ENCODE data around the gene WDR17.

The WDR17 gene

DNA sequence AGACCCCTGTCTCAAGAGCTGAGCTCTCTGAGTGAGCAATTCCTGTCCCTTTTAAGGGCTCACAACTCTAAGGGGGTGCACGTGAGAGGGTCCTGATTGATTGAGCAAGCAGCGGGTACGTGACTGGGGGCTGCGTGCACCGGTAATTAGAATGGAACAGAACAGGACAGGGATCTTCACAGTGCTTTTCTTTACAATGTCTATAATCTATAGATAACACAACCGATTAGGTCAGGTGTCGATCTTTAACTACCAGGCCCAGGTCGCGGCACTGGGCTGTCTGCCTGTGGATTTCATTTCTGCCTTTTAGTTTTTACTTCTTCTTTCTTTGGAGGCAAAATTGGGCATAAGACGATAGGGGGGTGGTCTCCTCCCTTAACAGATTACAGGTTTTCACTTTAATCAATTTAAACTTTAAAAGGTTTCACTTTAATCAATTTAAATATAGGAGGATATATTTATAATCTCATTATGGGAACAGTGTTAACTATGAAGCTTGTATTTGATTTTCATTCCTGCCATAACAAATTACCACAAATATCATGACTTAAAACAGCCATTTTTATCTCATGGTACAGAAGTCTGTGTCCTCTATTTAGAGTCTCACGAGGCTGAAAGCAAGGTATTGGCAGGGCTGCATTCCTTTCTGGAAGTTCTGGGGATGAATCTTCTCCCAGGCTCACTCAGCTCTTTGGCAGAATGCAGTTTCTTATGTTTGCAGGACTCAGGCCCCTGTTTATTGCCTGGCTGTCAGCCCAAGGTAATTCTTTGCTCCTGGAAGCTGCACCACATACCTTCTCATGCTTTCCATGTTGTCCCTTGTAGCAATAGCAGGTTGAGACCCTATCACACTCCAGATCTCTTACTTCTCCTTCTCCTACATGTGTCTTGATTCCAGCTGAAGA, 124.5 kb downstream of the WDR17 start:
- Histone ChIP-seq H3K27me3 (ENCODE audit: insufficient read depth, insufficient read length) (no peaks in the 10 kb centered on the region), H3K4me1 (ENCODE audit: insufficient read depth, insufficient read length) (no peaks in the 10 kb centered on the region), H3K9ac (ENCODE audit: insufficient read length, low read depth) (no peak overlapping the region), H3K36me3 (ENCODE audit: insufficient read depth, insufficient read length, low read length) (no peaks in the 10 kb centered on the region), H3K4me3 (ENCODE audit: insufficient read length, low read depth) (no peak overlapping the region), H3K9me3 (ENCODE audit: insufficient read depth, low read length) (no peaks in the 10 kb centered on the region)
- no peak for TF ChIP-seq YY1 (IDR thresholded peaks at IDR 0.05; ENCODE audit: insufficient read depth, insufficient read length)
- no peak for TF ChIP-seq ZNF274 (IDR thresholded peaks at IDR 0.05; ENCODE audit: low read depth, low read length)
- no peak for TF ChIP-seq SUZ12 (IDR thresholded peaks at IDR 0.05; ENCODE audit: extremely low read depth, insufficient read depth, insufficient read length)
- no peak for DNase-seq (ENCODE audit: low read depth, low spot score)

DNA sequence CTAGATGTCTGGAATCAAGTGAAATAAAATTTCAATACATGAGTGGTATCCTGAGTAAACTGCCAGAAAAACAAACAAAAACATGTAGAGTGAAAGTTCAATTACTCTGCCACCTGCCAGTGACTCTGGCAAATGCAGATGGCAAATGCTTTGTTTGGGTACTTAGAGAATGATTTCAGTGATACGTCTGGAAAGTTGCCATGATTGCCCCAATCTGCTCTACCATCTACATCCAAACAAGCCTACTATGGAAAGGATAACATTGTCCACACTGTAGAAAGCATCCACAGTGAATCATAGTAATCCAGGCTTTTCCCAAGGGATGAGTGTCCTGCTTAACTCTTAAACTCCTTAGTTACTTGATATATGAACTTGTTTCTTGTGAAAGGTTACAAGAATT, 126.3 kb downstream of the WDR17 start:
- no peak overlapping the region for H3K4me3 ChIP-seq (ENCODE audit: insufficient read length, low read depth)
- no peak for TF ChIP-seq ZNF274 (IDR thresholded peaks at IDR 0.05; ENCODE audit: low read depth, low read length)
- TF ChIP-seq SUZ12 (IDR thresholded peaks at IDR 0.05; ENCODE audit: extremely low read depth, insufficient read depth, insufficient read length): no peak
- TF ChIP-seq YY1 (IDR thresholded peaks at IDR 0.05; ENCODE audit: insufficient read depth, insufficient read length): no peak
- DNase-seq (ENCODE audit: low read depth, low spot score): no peak
- H3K36me3 ChIP-seq (ENCODE audit: insufficient read depth, insufficient read length, low read length): no peaks in the 10 kb centered on the region
- H3K9me3 ChIP-seq (ENCODE audit: insufficient read depth, low read length): no peaks in the 10 kb centered on the region
- H3K9ac ChIP-seq (ENCODE audit: insufficient read length, low read depth): no peak overlapping the region
- no peaks in the 10 kb centered on the region for H3K4me1 ChIP-seq (ENCODE audit: insufficient read depth, insufficient read length)
- no peaks in the 10 kb centered on the region for H3K27me3 ChIP-seq (ENCODE audit: insufficient read depth, insufficient read length)

DNA sequence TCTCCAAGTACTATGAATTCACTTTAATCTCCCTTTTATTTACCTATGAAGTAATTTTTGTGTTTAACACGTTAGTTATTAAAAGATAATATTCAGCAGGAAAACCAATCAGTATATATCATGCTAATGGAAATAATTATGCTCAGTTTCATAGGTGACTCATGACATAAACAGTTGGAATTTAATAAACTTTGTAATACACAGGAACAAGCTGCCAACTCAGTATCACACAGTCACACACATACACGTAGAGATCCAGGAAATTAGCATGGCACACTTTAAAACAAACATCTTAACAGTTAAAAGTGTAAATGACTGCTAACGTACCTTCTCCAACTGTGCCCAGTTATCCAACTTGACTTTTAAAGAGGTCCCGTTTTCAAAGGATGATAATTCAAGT, 127.5 kb downstream of the WDR17 start:
- Histone ChIP-seq H3K9me3 (ENCODE audit: insufficient read depth, low read length) (no peaks in the 10 kb centered on the region), H3K27me3 (ENCODE audit: insufficient read depth, insufficient read length) (no peaks in the 10 kb centered on the region), H3K9ac (ENCODE audit: insufficient read length, low read depth) (no peak overlapping the region), H3K4me1 (ENCODE audit: insufficient read depth, insufficient read length) (no peaks in the 10 kb centered on the region), H3K4me3 (ENCODE audit: insufficient read length, low read depth) (no peak overlapping the region), H3K36me3 (ENCODE audit: insufficient read depth, insufficient read length, low read length) (no peaks in the 10 kb centered on the region)
- DNase-seq (ENCODE audit: low read depth, low spot score): no peak
- TF ChIP-seq SUZ12 (IDR thresholded peaks at IDR 0.05; ENCODE audit: extremely low read depth, insufficient read depth, insufficient read length): no peak
- TF ChIP-seq YY1 (IDR thresholded peaks at IDR 0.05; ENCODE audit: insufficient read depth, insufficient read length): no peak
- TF ChIP-seq ZNF274 (IDR thresholded peaks at IDR 0.05; ENCODE audit: low read depth, low read length): no peak

DNA sequence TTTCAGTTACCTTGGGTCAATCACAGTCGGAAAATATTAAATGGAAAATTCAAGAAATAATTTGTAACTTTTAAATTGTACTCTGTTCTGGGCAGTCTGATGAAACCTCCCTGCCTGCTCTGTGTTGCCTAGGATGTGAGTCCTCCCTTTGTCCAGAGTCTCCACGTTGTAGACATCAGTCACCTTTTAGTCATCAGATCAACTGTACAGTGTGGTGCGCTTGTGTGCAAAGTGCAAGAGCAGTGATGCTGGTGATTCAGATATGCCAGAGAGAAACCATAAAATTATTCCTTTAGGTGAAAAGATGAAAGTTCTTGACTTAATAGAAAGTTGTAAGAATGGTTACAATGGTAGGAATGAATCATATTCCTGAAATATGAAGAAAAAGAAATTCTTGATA, 128.3 kb downstream of the WDR17 start:
- TF ChIP-seq ZNF274 (IDR thresholded peaks at IDR 0.05; ENCODE audit: low read depth, low read length) (no peak), SUZ12 (IDR thresholded peaks at IDR 0.05; ENCODE audit: extremely low read depth, insufficient read depth, insufficient read length) (no peak)

DNA sequence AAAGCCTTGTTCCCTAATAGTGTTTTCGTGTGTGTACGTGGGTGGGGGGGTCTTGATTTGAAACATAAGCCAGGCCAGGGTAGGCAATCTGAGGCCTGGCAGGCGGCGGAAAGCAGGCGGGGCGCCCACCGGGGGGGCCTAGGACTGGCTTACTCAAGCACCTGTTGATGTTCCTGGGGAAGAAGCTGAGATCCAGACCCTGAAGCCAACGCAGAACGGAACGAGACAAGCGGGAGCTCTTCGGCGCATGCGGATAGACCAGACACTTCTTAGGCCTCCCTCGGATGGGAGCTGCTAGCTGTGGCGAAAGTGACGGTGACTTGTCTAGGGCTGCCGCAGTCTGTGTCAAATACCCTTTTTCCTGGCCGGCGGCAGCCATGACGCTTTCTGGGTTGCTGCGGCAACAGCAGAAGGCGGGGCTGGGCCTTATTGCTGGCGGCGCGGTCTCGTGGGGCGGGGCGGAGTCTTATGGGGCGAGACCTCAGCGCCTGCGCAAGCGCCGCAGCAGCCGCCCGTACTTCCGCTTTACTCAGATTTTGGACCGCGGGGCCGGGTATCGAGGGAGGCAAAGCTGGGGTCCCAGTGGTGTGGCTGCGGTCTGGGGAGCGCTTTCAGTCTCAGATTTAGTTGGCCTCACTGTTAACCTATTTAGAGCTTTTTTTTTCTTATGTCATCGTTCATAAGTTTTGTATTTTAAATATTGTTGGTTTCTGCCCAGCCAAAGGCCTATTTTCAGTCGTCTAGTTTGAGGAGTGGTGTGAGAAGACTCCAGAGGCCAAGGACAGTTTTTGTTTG, 129.7 kb downstream of the WDR17 start, which contains the start of gene SPATA4:
Gene SPATA4, minus strand, starts transcription at position 402 of the 795 bp plus-strand sequence. Its CDS starts 23 bp downstream, at position 379.
- DNase-seq (ENCODE audit: low read depth, low spot score): peak; percentile 82
- peak within 1 kb of the TSS; percentile 56 for H3K9ac ChIP-seq (ENCODE audit: insufficient read length, low read depth)
- TF ChIP-seq ZNF274 (IDR thresholded peaks at IDR 0.05; ENCODE audit: low read depth, low read length) (no peak), YY1 (IDR thresholded peaks at IDR 0.05; ENCODE audit: insufficient read depth, insufficient read length) (peak; percentile 70), SUZ12 (IDR thresholded peaks at IDR 0.05; ENCODE audit: extremely low read depth, insufficient read depth, insufficient read length) (no peak)
- H3K4me3 ChIP-seq (ENCODE audit: insufficient read length, low read depth): peak within 1 kb of the TSS; percentile 37
- H3K4me1 ChIP-seq (ENCODE audit: insufficient read depth, insufficient read length): no peaks in the 10 kb centered on the region
- H3K9me3 ChIP-seq (ENCODE audit: insufficient read depth, low read length): 0 out of 2 replicates have a peak, but pooled peaks cover 3% of the 10 kb centered on the region
- no peaks in the 10 kb centered on the region for H3K27me3 ChIP-seq (ENCODE audit: insufficient read depth, insufficient read length)
- no peaks in the 10 kb centered on the region for H3K36me3 ChIP-seq (ENCODE audit: insufficient read depth, insufficient read length, low read length)

More for the DNA sequence above, 128.3 kb downstream of the WDR17 start:
- no peaks in the 10 kb centered on the region for H3K36me3 ChIP-seq (ENCODE audit: insufficient read depth, insufficient read length, low read length)
- no peaks in the 10 kb centered on the region for H3K27me3 ChIP-seq (ENCODE audit: insufficient read depth, insufficient read length)
- no peaks in the 10 kb centered on the region for H3K4me1 ChIP-seq (ENCODE audit: insufficient read depth, insufficient read length)
- H3K4me3 ChIP-seq (ENCODE audit: insufficient read length, low read depth): no peak overlapping the region
- H3K9ac ChIP-seq (ENCODE audit: insufficient read length, low read depth): no peak overlapping the region
- no peak for DNase-seq (ENCODE audit: low read depth, low spot score)
- no peaks in the 10 kb centered on the region for H3K9me3 ChIP-seq (ENCODE audit: insufficient read depth, low read length)

DNA sequence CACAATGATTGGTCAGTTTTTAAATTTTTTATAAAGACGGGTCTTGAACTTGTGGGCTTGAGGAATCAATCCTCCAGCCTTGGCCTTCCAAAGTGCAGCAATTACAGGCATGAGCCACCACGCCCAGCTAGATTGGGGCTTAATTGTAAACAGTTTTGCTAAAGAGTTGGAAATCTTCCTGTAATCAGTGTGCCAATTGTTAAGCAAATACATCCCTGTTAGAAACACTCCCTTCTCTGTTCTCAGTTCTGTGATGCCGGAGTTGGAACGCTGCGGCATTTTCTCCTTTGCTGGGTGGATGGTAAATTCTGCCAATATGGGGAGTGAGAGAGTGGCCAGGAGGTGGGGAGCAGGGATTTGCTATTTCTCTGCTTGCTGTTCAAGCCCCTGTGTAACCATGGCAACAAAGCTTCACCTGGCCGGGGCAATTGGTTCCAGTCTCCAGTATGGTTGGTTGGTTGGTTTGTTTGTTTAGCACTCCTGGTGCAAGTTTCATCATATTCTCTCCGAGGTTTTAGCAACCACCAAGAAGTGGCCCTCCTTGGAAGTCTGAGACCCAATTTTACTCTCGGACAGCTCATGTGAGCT, 132.8 kb downstream of the WDR17 start:
- Histone ChIP-seq H3K9ac (ENCODE audit: insufficient read length, low read depth) (no peak overlapping the region), H3K9me3 (ENCODE audit: insufficient read depth, low read length) (0 out of 2 replicates have a peak, but pooled peaks cover 3% of the 10 kb centered on the region), H3K4me3 (ENCODE audit: insufficient read length, low read depth) (no peak overlapping the region), H3K36me3 (ENCODE audit: insufficient read depth, insufficient read length, low read length) (no peaks in the 10 kb centered on the region), H3K4me1 (ENCODE audit: insufficient read depth, insufficient read length) (no peaks in the 10 kb centered on the region), H3K27me3 (ENCODE audit: insufficient read depth, insufficient read length) (no peaks in the 10 kb centered on the region)
- TF ChIP-seq SUZ12 (IDR thresholded peaks at IDR 0.05; ENCODE audit: extremely low read depth, insufficient read depth, insufficient read length): no peak
- TF ChIP-seq YY1 (IDR thresholded peaks at IDR 0.05; ENCODE audit: insufficient read depth, insufficient read length): no peak
- no peak for TF ChIP-seq ZNF274 (IDR thresholded peaks at IDR 0.05; ENCODE audit: low read depth, low read length)
- no peak for DNase-seq (ENCODE audit: low read depth, low spot score)
